Aorta (tissue), 5 donors: ENCODE measurements around the gene IL21R. TPM values are rescaled to one million over a fixed set of nuclear protein-coding genes. Genes with fewer than 3 reads are reported as not detected.
A peak's percentile ranks its signal among the peaks of the same experiment; 100 is the strongest.

Experiments used
- ATAC-seq: fragments of 200-7000 bp; cut with Tn5 transposase; one replicate; pipeline ENCODE4 v1.9.1; 2022; ENCODE audit warnings: moderate library complexity; ENCODE audit not compliant: low FRiP score
- DNase-seq, 2 donors: peaks; one replicate each; pipeline ENCODE4 v3.0.0-alpha.2; 2020
- H3K27ac ChIP-seq, 2 donors: one replicate each; pipeline ENCODE4 v1.5.1; 2013; ENCODE audit warnings: low read length in 2 of 2, mild to moderate bottlenecking in 2 of 2, moderate library complexity in 2 of 2, control low read depth in 1 of 2, inconsistent platforms in 1 of 2, low read depth in 1 of 2
- H3K27me3 ChIP-seq, 2 donors: one replicate each; pipeline ENCODE4 v1.6.1; 2013; ENCODE audit warnings: control low read depth in 1 of 2, low read length in 1 of 2, mild to moderate bottlenecking in 1 of 2, moderate library complexity in 1 of 2; ENCODE audit not compliant: insufficient read depth in 2 of 2, control insufficient read depth in 1 of 2
- H3K36me3 ChIP-seq, 2 donors: one replicate each; pipeline ENCODE4 v1.6.1; 2013; ENCODE audit warnings: control low read depth in 1 of 2, low read length in 1 of 2, mild to moderate bottlenecking in 1 of 2; ENCODE audit not compliant: insufficient read depth in 2 of 2, control insufficient read depth in 1 of 2
- H3K4me1 ChIP-seq, 2 donors: one replicate each; pipeline ENCODE4 v1.6.1; 2013; ENCODE audit warnings: low read length in 2 of 2, control low read depth in 1 of 2, mild to moderate bottlenecking in 1 of 2, moderate library complexity in 1 of 2; ENCODE audit not compliant: insufficient read depth in 2 of 2, control insufficient read depth in 1 of 2
- H3K4me3 ChIP-seq, 2 donors: one replicate each; pipeline ENCODE4 v1.5.1; 2013; ENCODE audit warnings: low read length in 2 of 2, control low read depth in 1 of 2, mild to moderate bottlenecking in 1 of 2
- H3K9me3 ChIP-seq: one replicate; pipeline ENCODE4 v1.6.1; 2013; ENCODE audit warnings: mild to moderate bottlenecking, low read length; ENCODE audit not compliant: control insufficient read depth
- WGBS, 2 donors: extraction: QIAGEN DNeasy Blood & Tissue Kit; methylation state at CpG; one replicate each; pipeline ENCODE4 v1.1.7; 2013; 5-methylcytosine and 5-hydroxymethylcytosine counted together
- intact Hi-C, 2 donors: fragments of 100-400 bp; cut with DNase I; formaldehyde crosslinking; loops; one replicate each; pipeline versions ENCODE4 v1.14.2 to v1.15.0; 2022
- polyA plus RNA-seq, 2 donors: library from polyadenylated mRNA; stranded (reverse); fragments of 200-250 nt; gene quantifications; one replicate each; pipeline ENCODE4 v1.2.3, GENCODE V29; 2013
- total RNA-seq, 2 donors: library from RNA; stranded (reverse); fragmentation: NEBNext Ultra II Directional; extraction: Animal tissue kit (Norgen Biotek cat#: 25700); gene quantifications; one replicate each; pipeline ENCODE4 v1.2.1, GENCODE V29; 2021
- donor health status: healthy with polysubstance abuse.
- donor health status: Bipolar disorder and iron deficiency.
- donor health status: DM: no; HTN: no; CAD: no.
- donor health status: DM: no; HTN: no; CAD: no.
- donor health status: DM: yes; HTN: yes; CAD: no.

The IL21R gene
- total and polyA plus RNA-seq, 4 donors, result 0.08 to 3.8 (median 0.65) TPM; not detected in 1

DNA sequence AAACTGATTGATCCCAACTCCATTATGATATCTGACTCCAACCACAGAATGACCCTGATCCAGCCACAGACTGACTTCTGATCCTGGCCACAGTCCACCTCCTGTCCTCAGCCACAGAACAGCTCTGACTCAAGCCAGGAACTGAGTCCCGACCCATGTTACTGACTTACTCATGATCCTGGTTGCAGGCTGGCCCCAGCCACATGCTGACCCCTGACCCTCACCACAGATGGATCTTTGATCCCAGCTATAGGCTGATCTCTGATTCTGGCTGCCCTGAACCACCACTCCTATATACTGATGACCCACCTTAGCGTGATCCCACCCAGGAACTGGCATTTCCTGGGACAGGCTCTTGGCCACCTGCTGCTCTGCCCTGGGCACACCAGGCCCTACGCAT, 32.2 kb upstream of the IL21R start:
- H3K27me3 ChIP-seq, result no peaks in the 10 kb centered on the region
- intact Hi-C loops, result loop anchor here (2.0 to 5.0 kb wide), 5 partner anchors 87 to 189 kb away; no protein-coding TSS in a partner anchor
- H3K4me1 ChIP-seq, result no peaks in the 10 kb centered on the region
- H3K9me3 ChIP-seq, result no peaks in the 10 kb centered on the region
- no peak for ATAC-seq
- no peak overlapping the region for H3K4me3 ChIP-seq
- no peak for DNase-seq
- 83 to 90% methylated on average over 3 of the region's 3 CpGs for WGBS, 2 donors
- H3K27ac ChIP-seq, result no peak overlapping the region
- no peaks in the 10 kb centered on the region for H3K36me3 ChIP-seq

DNA sequence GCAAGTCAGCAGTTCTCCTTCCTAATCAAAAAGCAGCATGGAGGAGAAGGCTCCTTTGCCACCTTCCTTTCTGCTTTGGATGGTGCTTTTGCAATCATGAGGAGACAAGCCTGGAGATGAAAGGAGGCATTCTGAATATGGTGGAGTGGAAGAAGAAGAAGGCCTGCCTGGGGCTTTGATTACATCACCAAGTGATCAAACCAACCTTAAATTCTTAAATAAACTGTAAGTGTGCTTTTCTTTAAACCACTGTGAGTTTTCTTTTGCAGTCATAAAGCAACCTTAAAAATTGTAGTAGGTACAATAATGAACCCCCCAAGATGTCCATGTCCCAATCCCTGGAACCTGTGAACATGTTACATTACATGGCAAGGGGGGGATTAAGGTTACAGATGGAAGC, 31.7 kb upstream of the IL21R start:
- no peaks in the 10 kb centered on the region for H3K9me3 ChIP-seq
- intact Hi-C loops, result loop anchor here in 1 of 2 donors (5.0 kb wide), 1 partner anchor 188 kb away; no protein-coding TSS in a partner anchor
- no peak for ATAC-seq
- DNase-seq, result no peak
- no peak overlapping the region for H3K4me3 ChIP-seq
- H3K27ac ChIP-seq, result no peak overlapping the region
- H3K4me1 ChIP-seq, result no peaks in the 10 kb centered on the region
- no peaks in the 10 kb centered on the region for H3K36me3 ChIP-seq
- no peaks in the 10 kb centered on the region for H3K27me3 ChIP-seq

DNA sequence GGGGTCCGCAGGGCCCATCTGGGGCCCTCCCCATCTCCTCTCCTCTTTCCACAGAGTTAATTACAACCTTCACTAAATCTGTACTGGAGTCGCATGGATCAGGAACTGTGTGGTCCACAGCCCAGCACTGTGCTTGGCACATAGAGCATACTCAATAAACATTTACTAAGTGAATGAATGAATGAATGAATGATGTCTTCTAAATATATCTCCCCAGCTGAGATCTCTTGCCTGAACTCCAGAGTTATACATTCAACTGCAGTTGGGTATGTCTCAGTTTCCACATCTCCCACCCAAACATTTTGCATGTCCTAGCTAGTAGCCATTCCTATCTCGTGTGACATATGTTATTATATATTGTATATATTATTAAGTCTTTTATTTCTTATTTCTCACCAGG, 28.7 kb upstream of the IL21R start:
- DNase-seq (no peak), ATAC-seq (no peak)
- WGBS, 2 donors, result 90 to 93% methylated on average over 3 of the region's 3 CpGs
- Histone ChIP-seq H3K27ac (no peak overlapping the region), H3K4me3 (no peak overlapping the region), H3K27me3 (no peaks in the 10 kb centered on the region), H3K36me3 (no peaks in the 10 kb centered on the region), H3K4me1 (no peaks in the 10 kb centered on the region), H3K9me3 (no peaks in the 10 kb centered on the region)
- intact Hi-C loops, result loop anchor here in 1 of 2 donors (5.0 kb wide), 1 partner anchor 191 kb away; no protein-coding TSS in a partner anchor

DNA sequence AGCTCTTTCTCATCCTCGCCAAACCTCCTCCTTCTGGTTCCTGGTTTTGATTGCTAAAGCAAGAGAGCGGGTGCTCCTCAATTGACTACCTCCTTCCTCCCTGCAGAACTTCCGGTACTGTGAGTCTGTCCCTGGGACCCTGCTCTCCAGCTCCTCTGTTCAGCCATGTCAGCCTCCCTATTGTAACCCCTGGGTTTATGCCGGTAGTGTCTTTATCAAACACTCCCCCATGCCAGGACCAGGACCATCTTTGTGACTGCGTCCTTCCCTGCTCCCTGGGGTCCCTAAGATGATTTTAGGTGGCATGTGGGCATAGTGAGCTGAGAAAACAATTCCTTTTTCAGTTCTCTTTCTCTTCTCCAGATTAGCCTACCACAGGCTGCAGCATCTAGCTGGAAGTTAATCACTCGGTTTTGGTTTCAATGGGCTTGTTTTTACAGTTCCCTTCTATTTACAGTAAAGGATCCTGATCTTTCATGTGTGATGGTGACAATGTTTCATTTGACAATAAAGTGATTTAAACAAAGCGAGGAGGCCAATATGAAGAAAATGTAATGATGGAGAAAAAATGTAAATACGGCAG, 27.7 kb upstream of the IL21R start:
- ATAC-seq, result no peak
- intact Hi-C loops, result loop anchor here in 1 of 2 donors (5.0 kb wide), 1 partner anchor 192 kb away; no protein-coding TSS in a partner anchor
- 81 to 83% methylated on average over 8 of the region's 8 CpGs for WGBS, 2 donors
- H3K36me3 ChIP-seq, result no peaks in the 10 kb centered on the region
- no peak for DNase-seq
- H3K9me3 ChIP-seq, result no peaks in the 10 kb centered on the region
- no peak overlapping the region for H3K27ac ChIP-seq
- no peak overlapping the region for H3K4me3 ChIP-seq
- no peaks in the 10 kb centered on the region for H3K4me1 ChIP-seq
- no peaks in the 10 kb centered on the region for H3K27me3 ChIP-seq

DNA sequence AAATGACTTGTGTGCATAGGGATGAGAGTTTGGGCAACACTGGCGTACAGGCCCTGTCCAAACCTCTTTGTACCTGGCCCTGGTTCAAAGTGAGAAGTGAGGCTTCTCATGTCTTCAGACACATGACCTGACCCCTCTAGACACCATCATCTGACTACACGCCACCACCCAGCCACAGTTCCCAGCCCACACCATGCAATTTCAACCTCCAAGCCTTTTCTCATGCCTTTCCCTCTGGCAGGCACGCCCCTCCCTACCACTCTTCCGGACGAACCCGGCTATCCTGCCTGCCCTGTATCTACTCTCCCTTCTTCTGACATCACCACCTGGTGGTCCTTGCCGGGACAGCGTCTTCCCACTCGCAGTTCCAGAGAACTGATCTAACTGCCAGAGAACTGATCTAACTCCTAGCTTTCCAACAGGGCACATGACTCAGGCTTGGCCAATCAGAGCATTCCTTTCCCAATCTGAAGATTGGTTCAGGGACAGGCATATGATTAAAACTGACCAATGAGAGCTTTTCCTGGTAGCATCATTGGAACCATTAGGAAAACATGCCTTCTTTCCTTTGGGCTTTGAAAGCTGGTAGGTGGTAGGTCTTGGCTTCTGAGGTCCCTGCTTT, 27.1 kb upstream of the IL21R start:
- H3K4me3 ChIP-seq, result no peak overlapping the region
- H3K27ac ChIP-seq, result no peak overlapping the region

GRCh38 chr16:27377666-27378485, 24.1 kb upstream of the IL21R start:
- WGBS, 2 donors, result 55 to 62% methylated on average over 4 of the region's 4 CpGs
- no peaks in the 10 kb centered on the region for H3K4me1 ChIP-seq
- no peaks in the 10 kb centered on the region for H3K36me3 ChIP-seq
- H3K27me3 ChIP-seq, result no peaks in the 10 kb centered on the region
- DNase-seq (no peak), ATAC-seq (no peak)
- no peak overlapping the region for H3K27ac ChIP-seq
- H3K4me3 ChIP-seq, result no peak overlapping the region
- peaks cover 4% of the 10 kb centered on the region for H3K9me3 ChIP-seq
- intact Hi-C loops, result no loop called here

More for the DNA sequence above, 27.1 kb upstream of the IL21R start:
- Histone ChIP-seq H3K36me3 (no peaks in the 10 kb centered on the region), H3K9me3 (no peaks in the 10 kb centered on the region), H3K4me1 (no peaks in the 10 kb centered on the region), H3K27me3 (no peaks in the 10 kb centered on the region)
- peak; percentile 81 to 88 for DNase-seq
- ATAC-seq, result peak; percentile 86
- WGBS, 2 donors, result 22% methylated on average over 9 of the region's 9 CpGs
- intact Hi-C loops, result loop anchor here in 1 of 2 donors (5.0 kb wide), 1 partner anchor 193 kb away; no protein-coding TSS in a partner anchor

DNA sequence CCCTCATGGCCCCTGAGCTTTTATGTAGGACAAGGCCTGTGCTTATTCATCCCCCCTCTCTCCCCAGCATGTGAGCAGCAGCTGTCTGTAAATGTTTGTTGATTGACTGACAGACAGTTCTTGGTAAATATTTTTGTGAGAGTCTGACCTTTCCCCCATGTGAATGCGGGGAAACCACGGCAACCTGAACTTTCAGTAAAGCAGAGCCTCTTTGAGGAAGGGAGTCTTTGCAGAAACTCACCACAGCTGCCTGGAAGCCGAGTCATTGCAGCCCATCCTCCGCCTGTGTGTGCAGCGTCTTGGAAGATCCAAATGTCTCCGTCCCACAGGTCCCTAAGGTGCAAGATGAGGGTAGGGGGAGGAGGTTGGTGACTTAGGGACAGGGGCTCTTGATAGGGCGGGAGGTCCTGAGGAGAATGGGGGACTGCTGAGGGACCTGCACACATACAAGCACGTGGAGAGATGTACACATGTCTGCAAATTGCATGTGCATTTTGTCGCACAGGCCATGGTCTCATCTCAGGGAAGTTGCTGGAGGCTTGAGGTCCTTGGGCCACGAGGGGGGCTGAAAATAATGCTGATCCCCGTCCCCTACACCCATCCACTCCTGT, 23.0 kb upstream of the IL21R start:
- intact Hi-C loops, result no loop called here
- no peak overlapping the region for H3K27ac ChIP-seq
- no peak overlapping the region for H3K4me3 ChIP-seq
- no peaks in the 10 kb centered on the region for H3K36me3 ChIP-seq
- ATAC-seq (no peak), DNase-seq (no peak)
- no peaks in the 10 kb centered on the region for H3K27me3 ChIP-seq
- no peaks in the 10 kb centered on the region for H3K4me1 ChIP-seq
- peaks cover 4% of the 10 kb centered on the region for H3K9me3 ChIP-seq
- 51 to 60% methylated on average over 11 of the region's 11 CpGs for WGBS, 2 donors

DNA sequence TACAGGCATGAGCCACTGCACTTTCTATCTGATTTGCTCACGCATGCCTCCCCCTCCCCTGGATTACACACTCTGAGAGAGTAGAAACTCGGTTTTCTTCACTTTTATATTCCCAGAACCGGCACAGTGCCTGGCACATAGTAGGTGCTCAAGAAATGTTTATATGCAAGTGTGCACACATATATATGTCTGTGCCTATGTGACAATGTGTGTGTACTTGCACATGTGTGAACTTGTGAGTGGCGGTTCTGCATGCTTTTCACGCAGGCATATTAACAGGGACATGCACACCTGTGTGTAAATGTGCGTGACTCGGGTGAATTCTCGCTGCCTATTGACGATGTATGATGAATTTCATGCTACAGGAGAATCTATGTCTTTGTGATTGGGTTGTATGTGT, 22.1 kb upstream of the IL21R start:
- Histone ChIP-seq H3K9me3 (peaks cover 6% of the 10 kb centered on the region), H3K27ac (no peak overlapping the region), H3K4me1 (no peaks in the 10 kb centered on the region), H3K27me3 (no peaks in the 10 kb centered on the region), H3K4me3 (no peak overlapping the region), H3K36me3 (no peaks in the 10 kb centered on the region)
- DNase-seq (peak in 1 of 2 donors; percentile 22), ATAC-seq (no peak)
- intact Hi-C loops, result loop anchor here (5.0 to 10.0 kb wide), 2 partner anchors 65 to 208 kb away; no protein-coding TSS in a partner anchor
- WGBS, 2 donors, result 90 to 92% methylated on average over 9 of the region's 9 CpGs
